GM21717 (cell line): Measurements from ENCODE around the gene STX1A.
"Not testable (repeated sequence)": the region's sequence is repeated elsewhere in the genome, so short reads cannot be mapped to it uniquely, and the experiment has no call there.

Experiments used
- ATAC-seq: cut with Tn5 transposase; IDR thresholded peaks from one replicate; pipeline ENCODE4 v1.9.1; 2021; ENCODE audit warnings: mild to moderate bottlenecking, moderate library complexity; ENCODE audit not compliant: unreplicated experiment

STX1A gene

GRCh38 chr7:73655309-73655708, 64.2 kb downstream of the STX1A start:
- not testable (repeated sequence) for ATAC-seq

GRCh38 chr7:73652541-73652949, 66.9 kb downstream of the STX1A start:
- no peak for ATAC-seq

GRCh38 chr7:73650524-73650923, 68.9 kb downstream of the STX1A start:
- no peak for ATAC-seq

- ATAC-seq: no peak
Measured at GRCh38 chr7:73649576-73649975, 69.9 kb downstream of the STX1A start.
